ENCODE results near the gene ARL14EP. TPM values are rescaled to one million over a fixed set of nuclear protein-coding genes. Genes with fewer than 3 reads are reported as not detected.

ARL14EP gene
- total RNA-seq, 1 donor from 2014 or later = 15.7 TPM

DNA sequence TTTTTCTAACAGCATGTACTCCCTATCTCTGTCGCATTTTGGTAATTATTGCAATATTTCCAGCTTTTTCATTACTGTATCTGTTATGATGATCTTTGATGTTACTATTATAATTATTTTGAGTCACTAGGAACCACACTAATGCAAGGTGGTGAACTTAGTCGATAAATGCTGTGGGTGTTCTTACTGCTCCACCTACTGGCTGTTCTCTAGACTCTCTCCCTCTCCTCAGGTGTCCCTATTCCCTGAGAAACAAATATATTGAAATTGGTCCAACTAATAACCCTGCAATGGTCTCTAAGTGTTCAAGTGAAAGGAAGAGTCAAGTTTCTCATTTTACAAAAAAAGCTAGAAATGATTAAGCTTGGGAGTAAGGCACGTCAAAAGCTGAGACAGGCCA lies 10.5 kb downstream of the ARL14EP start:
- no peak overlapping the region for H3K4me3 ChIP-seq
- H3K27ac ChIP-seq = no peak overlapping the region
- H3K36me3 ChIP-seq = peaks cover 0 to 50% of the 10 kb centered on the region in 2 donors
- intact Hi-C loops (cut with DNase I) = no loop called here
- TF ChIP-seq POLR2AphosphoS5 (IDR thresholded peaks at IDR 0.05; ENCODE audit: insufficient read depth in 1 of 2, low read depth in 1 of 2) (no peak), POLR2A (IDR thresholded peaks at IDR 0.05) (no peak), CTCF (IDR thresholded peaks at IDR 0.05) (no peak)
- no peak for DNase-seq (ENCODE audit: extremely low spot score in 2 of 2)
- no peaks in the 10 kb centered on the region for H3K4me1 ChIP-seq
- H3K9me3 ChIP-seq = no peaks in the 10 kb centered on the region
- no peaks in the 10 kb centered on the region for H3K27me3 ChIP-seq

DNA sequence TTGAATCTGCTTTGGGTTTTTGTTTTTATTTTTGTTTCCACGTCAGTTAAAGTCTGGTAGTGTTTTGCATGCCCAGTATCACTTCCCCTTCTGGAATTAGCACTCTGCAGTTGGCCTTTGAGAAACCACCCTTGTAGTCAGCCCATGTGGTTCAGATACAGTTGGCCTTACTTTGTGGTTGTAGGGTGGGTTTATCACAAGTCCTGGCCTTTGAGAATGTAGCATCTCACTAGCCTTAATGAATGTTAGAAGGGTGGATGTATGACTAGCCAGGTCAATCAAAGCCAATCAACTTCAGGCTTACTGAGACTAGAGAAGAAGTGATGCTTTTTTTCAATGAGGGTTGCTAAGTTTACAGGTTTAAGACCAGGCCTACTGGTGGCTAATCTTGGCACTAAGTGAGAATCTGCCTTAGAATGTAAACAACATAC lies 19.8 kb downstream of the ARL14EP start:
- Histone ChIP-seq H3K27me3 (no peaks in the 10 kb centered on the region), H3K27ac (no peak overlapping the region), H3K9me3 (no peaks in the 10 kb centered on the region), H3K4me3 (no peak overlapping the region), H3K36me3 (no peaks in the 10 kb centered on the region), H3K4me1 (no peaks in the 10 kb centered on the region)
- DNase-seq (ENCODE audit: extremely low spot score in 2 of 2) = no peak
- no peak for TF ChIP-seq CTCF (IDR thresholded peaks at IDR 0.05)
- TF ChIP-seq POLR2A (IDR thresholded peaks at IDR 0.05) = no peak
- no peak for TF ChIP-seq POLR2AphosphoS5 (IDR thresholded peaks at IDR 0.05; ENCODE audit: insufficient read depth in 1 of 2, low read depth in 1 of 2)
- intact Hi-C loops (cut with DNase I) = loop anchor here (10.0 kb wide), 1 partner anchor 572 kb away; no protein-coding TSS in a partner anchor

DNA sequence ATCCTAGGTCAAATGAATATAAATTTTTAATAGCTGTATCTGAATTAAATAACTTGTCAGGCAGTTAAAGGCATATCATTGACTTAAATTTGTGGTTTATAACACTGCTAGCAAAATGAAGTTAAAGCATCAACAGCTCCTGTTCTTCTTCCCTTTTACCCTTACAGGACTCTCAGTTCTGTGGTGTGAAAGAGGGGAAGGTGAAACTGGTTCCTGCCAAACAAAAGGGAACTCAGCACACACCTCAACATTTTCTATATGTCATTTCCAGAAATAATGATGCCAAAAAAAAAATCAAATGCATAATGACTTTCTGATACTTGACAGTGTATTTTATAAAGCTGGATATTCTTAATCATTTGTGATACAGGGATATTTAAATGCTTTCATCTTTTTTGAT lies 21.2 kb downstream of the ARL14EP start:
- H3K27ac ChIP-seq = no peak overlapping the region
- TF ChIP-seq POLR2A (IDR thresholded peaks at IDR 0.05) = no peak
- no peak for TF ChIP-seq POLR2AphosphoS5 (IDR thresholded peaks at IDR 0.05; ENCODE audit: insufficient read depth in 1 of 2, low read depth in 1 of 2)
- TF ChIP-seq CTCF (IDR thresholded peaks at IDR 0.05) = no peak
- H3K4me3 ChIP-seq = no peak overlapping the region
- no peaks in the 10 kb centered on the region for H3K27me3 ChIP-seq
- DNase-seq (ENCODE audit: extremely low spot score in 2 of 2) = no peak
- no peaks in the 10 kb centered on the region for H3K9me3 ChIP-seq
- intact Hi-C loops (cut with DNase I) = loop anchor here (10.0 kb wide), 1 partner anchor 571 kb away; no protein-coding TSS in a partner anchor
- no peaks in the 10 kb centered on the region for H3K36me3 ChIP-seq
- no peaks in the 10 kb centered on the region for H3K4me1 ChIP-seq

DNA sequence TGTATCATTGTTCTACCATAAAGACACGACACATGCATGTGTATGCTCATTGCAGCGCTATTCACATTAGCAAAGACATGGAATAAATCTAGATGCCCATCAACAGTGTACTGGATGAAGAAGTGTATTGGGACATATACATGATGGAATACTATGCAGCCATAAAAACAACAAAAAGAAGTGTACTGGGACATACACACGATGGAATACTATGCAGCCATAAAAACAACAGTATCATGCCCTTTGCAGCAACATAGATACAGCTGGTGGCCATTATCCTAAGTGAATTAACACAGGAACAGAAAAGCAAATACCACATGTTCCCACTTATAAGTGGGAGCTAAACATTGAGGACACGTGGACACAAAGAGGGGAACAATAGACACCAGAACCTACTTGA lies 22.7 kb downstream of the ARL14EP start:
- H3K4me3 ChIP-seq = no peak overlapping the region
- no peak overlapping the region for H3K27ac ChIP-seq
- DNase-seq (ENCODE audit: extremely low spot score in 2 of 2) = no peak
- no peaks in the 10 kb centered on the region for H3K27me3 ChIP-seq
- no peaks in the 10 kb centered on the region for H3K4me1 ChIP-seq
- no peaks in the 10 kb centered on the region for H3K36me3 ChIP-seq
- H3K9me3 ChIP-seq = no peaks in the 10 kb centered on the region
- intact Hi-C loops (cut with DNase I) = loop anchor here (10.0 kb wide), 1 partner anchor 569 kb away; no protein-coding TSS in a partner anchor
- TF ChIP-seq POLR2AphosphoS5 (IDR thresholded peaks at IDR 0.05; ENCODE audit: insufficient read depth in 1 of 2, low read depth in 1 of 2) = no peak
- no peak for TF ChIP-seq CTCF (IDR thresholded peaks at IDR 0.05)
- TF ChIP-seq POLR2A (IDR thresholded peaks at IDR 0.05) = no peak

GRCh38 chr11:30346068-30346688 lies 23.3 kb downstream of the ARL14EP start:
- TF ChIP-seq POLR2A (IDR thresholded peaks at IDR 0.05) (no peak), CTCF (IDR thresholded peaks at IDR 0.05) (peak in 2 of 3 experiments; percentile 59 to 66), POLR2AphosphoS5 (IDR thresholded peaks at IDR 0.05; ENCODE audit: insufficient read depth in 1 of 2, low read depth in 1 of 2) (no peak)
- Histone ChIP-seq H3K4me1 (no peaks in the 10 kb centered on the region), H3K27ac (no peak overlapping the region), H3K36me3 (no peaks in the 10 kb centered on the region), H3K27me3 (no peaks in the 10 kb centered on the region), H3K9me3 (no peaks in the 10 kb centered on the region), H3K4me3 (no peak overlapping the region)
- DNase-seq (ENCODE audit: extremely low spot score in 2 of 2) = no peak
- intact Hi-C loops (cut with DNase I) = loop anchor here (10.0 kb wide), 1 partner anchor 569 kb away; no protein-coding TSS in a partner anchor
